Measurements from ENCODE around the gene GIMAP2. TPM values are rescaled to one million over a fixed set of nuclear protein-coding genes. Genes with fewer than 3 reads are reported as not detected.

The GIMAP2 gene
- total and polyA plus RNA-seq, 7 donors: 5.1 to 24.9 (median 9.2) TPM

DNA sequence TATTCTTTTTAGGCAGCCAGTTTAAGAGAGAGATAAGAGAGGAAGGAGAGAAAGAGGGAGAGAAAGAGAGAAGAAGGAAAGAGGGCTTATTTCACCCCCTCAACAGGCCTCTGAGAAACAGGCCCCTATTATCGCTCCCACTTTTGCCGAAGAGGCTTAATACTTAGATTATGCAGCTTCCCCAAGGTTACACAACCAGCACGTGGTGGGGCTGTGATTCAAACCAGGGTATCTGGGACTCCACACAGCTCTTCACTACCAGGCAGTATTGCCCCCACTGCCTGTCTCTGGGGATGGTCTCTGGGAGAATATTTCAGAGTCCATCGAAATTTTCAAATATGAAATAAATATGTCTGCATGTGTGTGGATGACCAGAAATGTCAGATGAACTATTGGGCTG lies 33.9 kb downstream of the GIMAP2 start:
- TF ChIP-seq, protein P1, sequence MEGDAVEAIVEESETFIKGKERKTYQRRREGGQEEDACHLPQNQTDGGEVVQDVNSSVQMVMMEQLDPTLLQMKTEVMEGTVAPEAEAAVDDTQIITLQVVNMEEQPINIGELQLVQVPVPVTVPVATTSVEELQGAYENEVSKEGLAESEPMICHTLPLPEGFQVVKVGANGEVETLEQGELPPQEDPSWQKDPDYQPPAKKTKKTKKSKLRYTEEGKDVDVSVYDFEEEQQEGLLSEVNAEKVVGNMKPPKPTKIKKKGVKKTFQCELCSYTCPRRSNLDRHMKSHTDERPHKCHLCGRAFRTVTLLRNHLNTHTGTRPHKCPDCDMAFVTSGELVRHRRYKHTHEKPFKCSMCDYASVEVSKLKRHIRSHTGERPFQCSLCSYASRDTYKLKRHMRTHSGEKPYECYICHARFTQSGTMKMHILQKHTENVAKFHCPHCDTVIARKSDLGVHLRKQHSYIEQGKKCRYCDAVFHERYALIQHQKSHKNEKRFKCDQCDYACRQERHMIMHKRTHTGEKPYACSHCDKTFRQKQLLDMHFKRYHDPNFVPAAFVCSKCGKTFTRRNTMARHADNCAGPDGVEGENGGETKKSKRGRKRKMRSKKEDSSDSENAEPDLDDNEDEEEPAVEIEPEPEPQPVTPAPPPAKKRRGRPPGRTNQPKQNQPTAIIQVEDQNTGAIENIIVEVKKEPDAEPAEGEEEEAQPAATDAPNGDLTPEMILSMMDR (IDR thresholded peaks at IDR 0.05): no peak
- TF ChIP-seq POLR2A (IDR thresholded peaks at IDR 0.05): no peak
- TF ChIP-seq POLR2AphosphoS5 (IDR thresholded peaks at IDR 0.05): no peak
- no peak for TF ChIP-seq EP300 (IDR thresholded peaks at IDR 0.05)
- DNase-seq: no peak
- WGBS, 2 donors: 80 to 83% methylated on average over 4 of the region's 4 CpGs

DNA sequence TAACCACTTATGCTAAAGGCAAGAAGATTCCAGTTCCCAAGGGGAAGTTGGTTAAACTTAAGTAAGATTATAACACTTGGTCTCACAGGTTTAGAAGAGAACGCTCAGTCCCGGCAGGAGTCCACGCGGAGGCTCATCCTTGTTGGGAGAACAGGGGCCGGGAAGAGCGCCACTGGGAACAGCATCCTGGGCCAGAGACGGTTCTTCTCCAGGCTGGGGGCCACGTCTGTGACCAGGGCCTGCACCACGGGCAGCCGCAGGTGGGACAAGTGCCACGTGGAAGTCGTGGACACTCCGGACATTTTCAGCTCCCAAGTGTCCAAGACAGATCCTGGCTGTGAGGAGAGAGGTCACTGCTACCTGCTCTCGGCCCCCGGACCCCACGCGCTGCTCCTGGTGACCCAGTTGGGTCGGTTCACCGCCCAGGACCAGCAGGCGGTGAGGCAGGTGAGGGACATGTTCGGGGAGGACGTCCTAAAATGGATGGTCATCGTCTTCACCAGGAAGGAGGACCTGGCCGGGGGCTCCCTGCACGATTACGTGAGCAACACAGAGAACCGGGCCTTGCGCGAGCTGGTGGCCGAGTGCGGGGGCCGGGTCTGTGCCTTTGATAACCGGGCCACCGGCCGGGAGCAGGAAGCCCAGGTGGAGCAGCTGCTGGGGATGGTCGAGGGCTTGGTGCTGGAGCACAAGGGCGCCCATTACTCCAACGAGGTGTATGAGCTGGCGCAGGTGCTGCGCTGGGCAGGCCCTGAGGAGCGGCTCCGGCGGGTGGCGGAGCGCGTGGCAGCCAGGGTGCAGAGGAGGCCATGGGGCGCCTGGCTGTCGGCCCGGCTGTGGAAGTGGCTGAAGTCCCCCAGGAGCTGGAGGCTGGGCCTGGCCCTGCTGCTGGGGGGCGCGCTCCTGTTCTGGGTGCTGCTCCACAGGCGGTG lies 34.7 kb downstream of the GIMAP2 start:
- Histone ChIP-seq H3K27me3 (no peaks in the 10 kb centered on the region), H3K9me3 (no peaks in the 10 kb centered on the region), H3K36me3 (no peaks in the 10 kb centered on the region), H3K4me1 (no peaks in the 10 kb centered on the region), H3K27ac (no peak overlapping the region), H3K4me3 (no peak overlapping the region)
- DNase-seq: no peak
- intact Hi-C loops (cut with DNase I): no loop called here
- WGBS, 2 donors: 96% methylated on average over 52 of the region's 52 CpGs
- TF ChIP-seq POLR2AphosphoS5 (IDR thresholded peaks at IDR 0.05): no peak
- TF ChIP-seq, protein P1 (IDR thresholded peaks at IDR 0.05): no peak
- TF ChIP-seq EP300 (IDR thresholded peaks at IDR 0.05): no peak
- TF ChIP-seq POLR2A (IDR thresholded peaks at IDR 0.05): no peak

More for the DNA sequence above, 33.9 kb downstream of the GIMAP2 start:
- H3K36me3 ChIP-seq: no peaks in the 10 kb centered on the region
- no peaks in the 10 kb centered on the region for H3K9me3 ChIP-seq
- no peak overlapping the region for H3K27ac ChIP-seq
- no peaks in the 10 kb centered on the region for H3K27me3 ChIP-seq
- intact Hi-C loops (cut with DNase I): no loop called here
- H3K4me1 ChIP-seq: no peaks in the 10 kb centered on the region
- no peak overlapping the region for H3K4me3 ChIP-seq

DNA sequence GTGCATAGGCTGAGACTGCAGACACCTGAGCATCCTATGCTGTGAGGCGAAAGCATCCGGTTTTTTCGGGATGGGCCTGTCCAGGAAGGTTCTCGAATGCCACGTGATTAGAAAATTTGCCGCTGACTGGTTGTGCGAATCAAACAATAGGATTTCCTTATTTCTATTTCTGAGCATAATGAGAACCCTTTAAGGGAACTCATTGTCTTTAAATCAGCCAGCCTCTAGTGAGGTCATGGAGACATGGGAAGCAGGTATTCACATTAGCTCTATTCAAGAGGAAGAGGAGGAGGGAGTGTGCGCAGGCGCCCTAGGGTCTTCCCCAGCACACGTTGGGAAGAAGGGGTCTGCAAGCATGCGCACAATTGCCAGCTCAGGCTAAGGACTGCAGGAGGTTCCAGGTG lies 36.5 kb downstream of the GIMAP2 start:
- TF ChIP-seq, protein P1 (IDR thresholded peaks at IDR 0.05): no peak
- TF ChIP-seq EP300 (IDR thresholded peaks at IDR 0.05) (no peak), POLR2A (IDR thresholded peaks at IDR 0.05) (no peak), POLR2AphosphoS5 (IDR thresholded peaks at IDR 0.05) (peak in 1 of 4 donors; percentile 22)
- intact Hi-C loops (cut with DNase I): no loop called here
- H3K9me3 ChIP-seq: peaks cover 0 to 5% (median 0%) of the 10 kb centered on the region in 4 donors
- no peak overlapping the region for H3K4me3 ChIP-seq
- no peaks in the 10 kb centered on the region for H3K36me3 ChIP-seq
- no peaks in the 10 kb centered on the region for H3K27me3 ChIP-seq
- no peaks in the 10 kb centered on the region for H3K4me1 ChIP-seq
- WGBS, 2 donors: 88% methylated on average over 11 of the region's 11 CpGs
- no peak for DNase-seq
- H3K27ac ChIP-seq: peak overlapping the region in 1 of 4 donors; percentile 59

DNA sequence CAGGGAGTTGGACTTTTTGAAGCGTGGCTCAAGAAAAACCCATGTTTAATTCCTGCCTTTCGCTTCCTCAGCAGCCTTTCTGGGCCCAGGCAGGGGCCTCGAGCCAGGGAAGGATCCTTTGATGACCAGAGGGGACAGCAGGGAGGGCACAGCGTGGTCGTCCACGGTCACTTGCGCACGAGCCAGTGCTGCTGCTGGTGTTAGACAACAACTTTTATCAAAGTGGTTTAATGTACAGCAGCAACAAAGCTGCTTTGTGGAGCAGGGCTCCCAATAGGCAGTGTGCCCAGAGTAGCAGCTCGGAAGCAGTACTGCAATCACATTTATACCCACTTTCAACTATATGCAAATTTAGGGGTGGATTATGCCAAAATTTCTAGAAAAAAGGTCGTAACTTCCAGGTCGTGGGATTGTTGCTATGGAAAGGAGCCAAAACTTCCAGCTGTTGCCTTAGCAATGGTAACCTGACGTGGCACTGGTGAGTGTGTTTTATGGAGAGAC lies 37.0 kb downstream of the GIMAP2 start:
- no peaks in the 10 kb centered on the region for H3K36me3 ChIP-seq
- 35 to 66% methylated on average over 12 of the region's 12 CpGs for WGBS, 2 donors
- TF ChIP-seq POLR2AphosphoS5 (IDR thresholded peaks at IDR 0.05) (no peak), EP300 (IDR thresholded peaks at IDR 0.05) (no peak), POLR2A (IDR thresholded peaks at IDR 0.05) (no peak)

DNA sequence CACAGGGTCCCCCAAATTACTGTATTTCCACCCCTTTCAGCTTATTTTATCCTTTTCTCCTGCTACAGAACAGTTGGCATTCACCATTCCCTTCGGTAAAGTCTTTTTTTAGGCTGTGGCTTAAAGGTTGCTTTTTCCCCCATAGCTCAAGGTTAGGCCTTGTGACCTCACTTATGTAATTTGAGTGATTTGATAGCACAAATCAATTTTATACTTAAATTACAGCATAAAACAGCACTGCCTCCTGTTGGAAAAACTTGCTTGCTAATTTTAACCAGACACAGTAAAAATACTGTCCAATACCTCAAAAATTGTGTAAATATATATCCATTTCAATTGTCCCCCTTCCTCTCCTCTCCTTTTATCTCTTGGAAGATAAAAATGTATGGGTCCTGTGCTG lies 38.0 kb downstream of the GIMAP2 start:
- Histone ChIP-seq H3K36me3 (no peaks in the 10 kb centered on the region), H3K27me3 (no peaks in the 10 kb centered on the region), H3K9me3 (peaks cover 0 to 5% (median 1%) of the 10 kb centered on the region in 4 donors), H3K4me1 (no peaks in the 10 kb centered on the region), H3K27ac (no peak overlapping the region), H3K4me3 (no peak overlapping the region)
- TF ChIP-seq, protein P1 (IDR thresholded peaks at IDR 0.05): no peak
- TF ChIP-seq EP300 (IDR thresholded peaks at IDR 0.05): no peak
- TF ChIP-seq POLR2AphosphoS5 (IDR thresholded peaks at IDR 0.05): no peak
- TF ChIP-seq POLR2A (IDR thresholded peaks at IDR 0.05): no peak
- no peak for DNase-seq
- WGBS, 2 donors: 81 to 89% methylated on average over 1 of the region's 1 CpG
- intact Hi-C loops (cut with DNase I): no loop called here

More for the DNA sequence above, 37.0 kb downstream of the GIMAP2 start:
- H3K4me3 ChIP-seq: no peak overlapping the region
- peaks cover 0 to 5% (median 1%) of the 10 kb centered on the region in 4 donors for H3K9me3 ChIP-seq
- DNase-seq: no peak
- H3K4me1 ChIP-seq: no peaks in the 10 kb centered on the region
- intact Hi-C loops (cut with DNase I): no loop called here
- H3K27me3 ChIP-seq: no peaks in the 10 kb centered on the region
- peak overlapping the region in 1 of 4 donors; percentile 59 for H3K27ac ChIP-seq

All from sigmoid colon (tissue), 7 donors.